Forelimb muscle (tissue), 1 donor: ENCODE data around the gene GCN1. TPM values are rescaled to one million over a fixed set of nuclear protein-coding genes. Genes with fewer than 3 reads are reported as not detected.

ENCODE experiments used
- DNase-seq: peaks from one replicate; pipeline ENCODE4 v3.0.0-alpha.2; 2013; ENCODE audit warnings: low read depth
- polyA plus RNA-seq: library from polyadenylated mRNA; unstranded; fragments of 120-200 nt; gene quantifications from one replicate; pipeline ENCODE4 v1.2.1, GENCODE V29; 2013; ENCODE audit not compliant: insufficient read length

The GCN1 gene
- polyA plus RNA-seq, 1 donor: 37.9 TPM

DNA sequence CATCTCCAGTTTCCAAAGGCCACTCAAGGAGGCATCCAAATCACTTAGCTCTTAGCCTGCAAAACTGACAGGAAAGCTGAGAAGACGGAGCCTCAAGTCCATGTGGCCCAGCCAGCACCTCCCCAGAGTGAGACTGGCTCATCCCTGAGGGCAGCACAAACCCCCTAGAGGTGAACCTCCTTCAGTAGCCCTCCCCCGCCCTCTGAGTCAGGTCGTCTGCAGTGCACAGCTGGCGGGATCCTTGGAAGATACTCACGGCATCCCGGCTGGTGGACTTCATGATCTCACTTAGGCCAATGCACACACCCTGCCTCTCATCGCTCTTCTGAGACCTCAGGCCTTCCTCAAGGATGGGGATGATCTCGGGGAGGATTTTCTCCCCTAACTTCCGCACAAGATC is 53.9 kb downstream of the GCN1 start:
- DNase-seq: no peak

DNA sequence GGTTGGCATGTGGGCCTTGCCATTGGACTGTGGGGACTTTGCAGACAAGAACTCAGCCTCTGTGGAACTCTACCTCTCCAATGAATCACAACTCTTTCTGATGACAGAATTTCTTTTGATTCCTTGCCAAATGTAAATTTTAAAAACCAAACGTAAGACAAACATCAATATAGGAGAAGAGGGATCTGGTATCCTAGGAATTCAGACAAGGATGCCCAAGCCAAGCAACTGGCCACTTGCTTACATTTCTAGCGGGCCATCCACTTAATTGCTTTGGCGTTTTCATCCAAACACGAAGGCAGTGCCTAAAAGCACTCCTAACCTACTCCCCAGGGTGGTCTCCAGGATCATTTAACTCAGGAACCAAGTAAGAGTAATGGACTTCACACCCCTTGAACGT is 54.6 kb downstream of the GCN1 start:
- DNase-seq: no peak

DNA sequence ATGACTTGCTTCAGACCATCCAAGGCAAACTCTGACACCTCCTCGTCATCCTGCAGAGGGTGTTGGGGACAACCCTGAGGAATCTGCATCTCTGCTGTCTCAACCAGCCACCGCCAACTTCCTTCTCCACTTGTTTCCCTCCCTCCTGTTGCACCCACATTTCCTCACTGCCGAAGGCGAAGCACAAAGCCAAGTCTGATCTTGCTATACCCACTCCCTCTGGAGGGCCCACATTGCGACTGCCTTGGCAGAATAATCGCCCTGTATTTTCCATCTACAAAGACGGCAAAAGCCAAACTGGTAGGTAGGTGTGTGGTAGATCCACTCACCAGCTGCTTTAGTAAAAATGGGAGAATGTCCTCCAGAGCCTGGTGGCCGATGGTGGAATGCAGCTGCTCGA is 56.1 kb downstream of the GCN1 start:
- DNase-seq: no peak

DNA sequence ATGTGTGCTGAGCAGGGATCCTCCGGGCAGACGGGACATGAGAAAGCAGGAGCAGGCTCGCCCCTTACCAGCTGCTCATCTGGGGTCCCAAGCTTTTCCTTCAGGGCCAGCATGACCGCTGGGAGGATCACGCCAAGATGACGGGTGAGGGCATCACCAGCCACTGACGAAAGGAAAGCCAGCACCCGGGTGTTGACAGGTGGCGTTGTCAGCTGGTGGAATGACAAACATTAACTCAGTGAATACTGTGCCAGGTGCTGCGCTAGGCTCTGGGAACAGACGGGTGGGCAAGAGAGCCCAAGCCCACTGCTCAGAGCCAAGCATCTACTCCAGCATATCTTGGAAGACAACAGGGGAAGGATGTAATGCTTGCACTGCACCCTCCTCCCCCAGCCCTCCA is 56.7 kb downstream of the GCN1 start:
- no peak for DNase-seq

DNA sequence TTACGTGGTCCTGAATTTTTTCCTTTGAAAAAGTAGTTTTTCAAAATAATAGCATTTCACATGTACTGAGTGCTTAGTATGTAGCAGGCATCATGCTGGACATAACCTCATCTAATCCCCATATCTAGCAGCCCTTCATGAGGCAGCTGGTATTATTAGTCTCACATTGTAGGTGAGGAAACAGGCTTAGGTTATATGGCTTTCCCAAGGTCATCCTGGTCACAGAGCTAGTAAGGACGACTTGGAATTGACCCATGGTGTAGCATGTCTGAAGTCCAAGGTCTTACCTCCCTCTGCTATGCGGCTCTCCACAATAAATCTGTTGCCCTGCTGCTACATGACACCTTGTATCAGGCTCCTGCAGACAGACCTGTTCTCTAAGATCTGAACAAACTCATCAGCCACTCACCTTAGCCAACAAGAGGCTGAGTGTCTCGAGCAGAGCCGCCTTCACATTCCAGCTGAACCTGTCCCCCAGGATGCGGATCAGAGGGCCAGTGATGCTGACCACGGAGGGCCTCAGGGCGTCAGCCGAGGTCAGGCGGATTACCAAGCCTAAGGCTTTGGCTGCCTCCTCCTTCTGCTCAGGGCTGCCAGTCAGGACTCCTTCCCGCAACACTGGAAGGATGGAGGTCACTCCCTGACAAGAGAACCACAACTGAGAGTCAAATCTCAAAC is 58.3 kb downstream of the GCN1 start:
- no peak for DNase-seq

DNA sequence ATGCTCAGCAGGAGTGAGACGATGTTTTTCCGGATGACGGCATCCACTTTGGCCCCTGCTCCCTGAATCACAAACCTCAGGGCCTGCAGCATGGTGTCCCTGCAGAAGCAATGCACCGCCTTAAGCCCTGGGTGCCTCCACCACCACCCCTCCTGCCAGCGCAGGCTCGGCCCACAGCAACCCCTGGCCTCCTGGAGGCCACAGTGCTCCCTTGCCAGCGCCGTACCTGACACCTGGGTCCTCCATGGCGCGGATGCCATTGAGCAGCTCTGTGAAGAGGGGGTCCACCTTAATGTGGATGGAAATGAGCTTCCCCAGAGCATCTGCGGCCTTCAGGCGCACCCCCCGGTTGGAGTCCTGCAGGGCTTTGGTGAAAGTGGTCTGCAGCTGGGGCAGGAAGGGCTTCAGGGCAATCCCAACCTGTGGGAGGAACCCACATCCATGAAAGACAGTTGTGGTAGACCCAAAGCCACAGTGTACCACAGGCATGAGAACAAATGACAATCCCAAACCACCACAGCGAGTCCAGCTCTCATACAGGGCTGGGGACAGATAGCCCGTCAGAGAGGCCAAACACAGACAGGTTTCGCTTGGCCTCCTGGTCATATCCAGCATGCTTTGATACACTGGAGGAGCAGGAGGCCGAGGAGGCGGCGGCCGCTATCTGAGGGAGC is 60.1 kb downstream of the GCN1 start:
- DNase-seq: no peak

DNA sequence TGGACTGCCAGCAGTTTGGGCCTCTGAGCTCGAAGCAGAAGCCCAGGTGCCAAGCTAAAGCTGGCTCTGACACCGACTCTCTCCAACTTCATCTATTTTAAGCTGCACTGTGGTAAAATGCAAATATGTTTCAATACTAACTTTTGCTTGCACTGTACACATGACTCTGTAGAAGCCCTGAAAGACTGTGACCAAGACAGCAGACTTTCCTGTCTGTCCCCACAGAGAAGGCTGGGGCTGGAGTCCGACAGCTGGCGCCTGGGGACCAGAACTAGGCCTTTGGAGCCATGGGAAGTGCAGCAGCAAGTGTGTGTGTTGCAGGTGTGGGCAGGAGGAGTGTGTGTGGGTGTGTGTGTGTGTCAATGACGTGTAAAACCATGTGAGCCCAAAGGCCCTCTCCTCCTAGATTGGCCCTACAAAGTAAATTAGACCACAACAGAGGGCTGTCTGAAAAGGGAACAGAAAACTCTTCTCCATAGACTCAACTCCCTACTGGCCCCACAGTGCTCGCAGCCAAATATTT is 61.6 kb downstream of the GCN1 start:
- no peak for DNase-seq

DNA sequence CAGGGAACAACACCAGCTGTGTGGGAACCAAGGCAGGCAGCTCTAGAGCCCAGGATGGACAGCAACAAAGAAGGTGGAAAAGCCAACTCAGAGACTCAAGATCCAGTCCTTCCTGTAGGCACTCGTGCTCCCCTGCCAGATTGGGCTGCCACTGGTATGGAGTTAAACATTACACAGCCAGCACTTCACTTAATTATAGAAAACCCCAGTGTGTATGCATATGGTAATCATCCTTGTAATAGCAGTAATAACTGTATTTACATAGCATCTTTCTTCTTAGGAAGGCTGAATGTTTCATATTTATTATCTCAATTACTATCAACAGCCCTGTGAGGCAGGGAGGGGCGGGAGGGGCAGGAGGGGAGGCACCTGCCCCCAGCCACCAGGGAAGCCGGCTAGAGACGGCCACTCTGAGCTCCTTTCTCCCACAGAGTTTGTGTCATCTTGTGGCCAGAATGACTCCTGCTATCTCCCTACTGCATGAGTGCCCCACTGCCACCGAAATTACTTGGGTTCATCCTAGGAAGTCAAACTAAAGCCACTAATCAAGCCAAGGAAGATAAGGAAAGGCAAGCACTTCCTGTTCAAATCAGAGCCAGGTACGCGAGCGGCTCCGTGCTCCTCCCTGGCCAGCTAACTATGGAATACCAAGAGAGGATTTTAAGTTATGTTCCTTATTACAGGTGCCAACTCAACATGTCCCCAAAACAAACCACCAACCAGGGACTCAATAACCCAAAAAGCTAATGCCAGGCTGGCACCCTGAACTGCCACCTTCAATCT is 62.3 kb downstream of the GCN1 start:
- DNase-seq: no peak

DNA sequence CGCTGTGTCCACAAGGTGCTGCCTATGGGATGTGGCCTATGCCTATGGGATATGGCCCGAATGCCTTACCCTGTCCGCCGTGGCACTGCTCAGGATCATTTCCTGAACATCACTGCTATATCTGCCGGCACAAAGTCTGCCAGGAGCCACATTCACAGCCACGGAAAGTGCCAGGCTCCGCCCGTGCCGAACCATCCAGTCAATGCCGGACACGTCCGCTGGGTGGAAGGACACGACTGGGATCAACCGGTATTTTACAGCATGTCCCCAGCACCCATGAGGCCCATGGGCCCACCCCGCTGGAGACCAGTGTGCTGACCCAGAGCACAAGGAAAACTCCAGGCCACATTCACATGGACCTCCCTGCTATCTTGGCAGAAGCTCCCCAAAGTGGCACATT is 63.4 kb downstream of the GCN1 start:
- DNase-seq: no peak

DNA sequence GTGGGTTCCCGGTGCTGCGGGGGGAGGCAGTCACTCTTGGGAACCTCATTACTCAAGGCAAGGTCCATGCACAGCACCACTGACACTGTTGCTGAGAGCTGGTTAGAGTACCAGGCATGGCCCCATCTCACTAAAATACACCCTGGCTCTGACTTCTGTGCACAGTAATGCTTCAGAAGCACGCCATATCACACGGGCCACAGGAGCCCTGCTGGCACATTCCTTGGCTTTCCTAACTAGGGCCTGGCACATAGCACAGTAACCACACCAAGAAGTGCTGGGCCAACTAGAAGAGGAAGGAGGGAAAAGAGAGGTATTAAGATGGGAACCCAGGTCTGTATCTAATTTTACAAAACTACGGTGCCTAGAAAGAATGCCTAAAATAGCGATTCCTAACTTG is 64.5 kb downstream of the GCN1 start:
- no peak for DNase-seq

DNA sequence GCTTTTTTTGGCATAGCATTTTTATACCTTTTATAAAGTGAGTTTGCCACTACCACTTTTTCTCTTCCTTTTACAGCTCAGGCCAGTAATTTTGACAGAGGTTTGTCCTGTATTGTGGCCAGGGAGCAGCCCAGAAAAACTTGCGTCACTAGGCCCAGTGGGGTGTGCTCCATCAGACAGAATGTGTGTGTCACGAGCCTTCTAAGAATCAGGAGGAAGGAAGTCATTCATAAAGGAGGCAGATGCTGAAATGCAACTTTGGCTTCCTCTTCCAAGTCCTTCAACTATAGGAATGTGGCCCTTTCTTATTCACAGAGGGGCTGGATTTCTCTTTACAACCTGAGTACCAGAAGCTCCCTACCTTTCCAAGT is 67.9 kb downstream of the GCN1 start:
- no peak for DNase-seq

DNA sequence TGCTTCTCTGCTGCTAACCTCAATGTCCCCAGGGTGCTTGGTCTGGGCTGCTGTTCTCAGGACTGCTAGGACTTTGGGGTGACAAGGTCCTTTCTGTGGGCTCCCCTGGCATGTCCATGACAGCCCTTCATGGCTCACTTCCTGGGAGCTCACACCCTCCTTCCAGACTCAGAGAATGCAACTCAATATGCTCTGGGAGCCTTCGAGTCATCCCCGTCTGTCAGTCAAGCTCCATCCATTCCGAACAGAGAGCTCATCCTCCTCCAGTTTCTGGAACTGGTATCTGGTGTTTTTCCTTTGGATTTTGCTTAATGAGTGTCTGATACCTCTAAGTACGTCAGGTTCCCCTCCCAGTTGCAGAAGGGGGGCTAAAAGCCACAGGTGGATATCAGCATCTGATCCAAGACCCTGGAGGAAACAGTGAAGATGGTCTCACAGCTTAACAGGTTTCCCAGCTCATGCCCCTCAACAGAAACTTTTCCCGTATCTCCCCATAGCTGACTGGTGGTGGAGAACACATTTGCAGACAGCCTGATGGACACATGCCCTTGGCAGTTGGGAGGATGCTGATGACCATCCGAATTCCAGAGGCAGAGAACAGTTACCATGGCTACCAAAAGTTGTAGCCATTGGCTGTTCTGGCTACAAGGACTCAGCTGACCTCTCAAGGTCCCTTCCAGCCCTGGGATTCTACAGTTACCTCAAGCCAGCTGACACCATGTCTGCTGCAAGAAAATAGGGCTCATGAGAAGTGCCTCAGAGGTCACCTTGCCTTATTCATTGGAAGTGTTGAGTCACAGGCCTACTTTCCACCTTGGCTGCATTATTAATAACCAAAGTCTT is 68.5 kb downstream of the GCN1 start:
- no peak for DNase-seq

DNA sequence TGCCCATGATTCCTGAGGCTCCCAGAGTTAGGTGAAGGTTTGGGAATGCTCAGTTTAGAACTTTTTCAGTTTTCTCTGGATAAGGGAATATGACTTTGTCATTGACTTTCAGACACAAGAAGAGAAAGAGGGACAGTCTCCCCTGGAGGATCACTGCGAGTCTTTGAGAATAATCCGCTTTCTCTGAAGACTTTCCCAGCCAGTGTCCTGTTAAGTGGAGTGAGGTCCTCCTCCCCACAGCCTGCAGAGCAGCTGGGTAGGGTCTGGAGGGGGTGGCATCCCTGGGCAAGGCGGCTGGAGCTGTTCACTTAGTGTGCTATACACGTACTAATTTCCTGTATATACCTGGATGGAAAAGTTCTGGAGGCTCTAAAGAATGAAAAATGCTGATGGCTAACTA is 69.5 kb downstream of the GCN1 start:
- DNase-seq: no peak

DNA sequence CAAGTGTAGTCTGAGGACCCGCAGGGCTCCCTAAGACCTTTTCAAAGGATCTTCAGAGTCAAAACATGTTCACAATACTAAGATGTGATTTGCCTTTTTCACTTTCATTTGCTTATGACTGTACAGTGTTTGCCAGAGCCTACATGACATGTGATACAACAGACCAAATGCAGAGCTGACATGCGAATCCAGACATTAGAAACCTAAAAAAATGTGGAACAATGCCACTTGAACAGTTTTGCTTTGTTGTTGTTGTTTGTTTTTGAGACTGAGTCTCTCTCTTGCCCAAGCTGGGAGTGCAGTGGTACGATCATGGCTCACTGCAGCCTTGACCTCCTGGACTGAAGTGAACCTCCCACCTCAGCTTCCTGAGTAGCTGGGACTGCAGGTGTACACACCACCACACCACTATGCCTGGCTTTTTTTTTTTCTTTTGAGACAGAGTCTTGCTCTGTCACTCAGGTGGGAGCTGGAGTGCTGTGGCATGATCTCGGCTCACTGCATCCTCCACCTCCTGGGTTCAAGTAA is 72.7 kb downstream of the GCN1 start:
- DNase-seq: no peak

DNA sequence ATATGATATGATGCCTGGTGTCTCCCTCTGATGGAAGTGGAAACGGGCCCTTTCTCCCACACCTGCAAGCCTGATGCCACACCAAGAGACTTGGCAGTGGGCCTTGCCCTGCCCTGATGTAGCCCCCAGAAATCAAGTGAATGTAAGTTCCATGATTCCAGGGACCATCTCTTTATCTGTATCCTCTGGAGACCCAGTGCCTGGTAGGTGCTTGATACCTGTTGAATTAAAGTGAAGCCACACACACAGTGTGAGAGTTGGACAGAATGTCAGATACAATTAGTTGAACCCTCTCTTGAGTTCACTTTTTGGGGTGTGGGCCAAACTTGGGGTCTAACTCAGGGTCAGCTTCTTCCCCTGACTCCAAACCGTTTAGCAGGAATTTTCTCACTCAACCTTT is 73.2 kb downstream of the GCN1 start:
- DNase-seq: no peak

DNA sequence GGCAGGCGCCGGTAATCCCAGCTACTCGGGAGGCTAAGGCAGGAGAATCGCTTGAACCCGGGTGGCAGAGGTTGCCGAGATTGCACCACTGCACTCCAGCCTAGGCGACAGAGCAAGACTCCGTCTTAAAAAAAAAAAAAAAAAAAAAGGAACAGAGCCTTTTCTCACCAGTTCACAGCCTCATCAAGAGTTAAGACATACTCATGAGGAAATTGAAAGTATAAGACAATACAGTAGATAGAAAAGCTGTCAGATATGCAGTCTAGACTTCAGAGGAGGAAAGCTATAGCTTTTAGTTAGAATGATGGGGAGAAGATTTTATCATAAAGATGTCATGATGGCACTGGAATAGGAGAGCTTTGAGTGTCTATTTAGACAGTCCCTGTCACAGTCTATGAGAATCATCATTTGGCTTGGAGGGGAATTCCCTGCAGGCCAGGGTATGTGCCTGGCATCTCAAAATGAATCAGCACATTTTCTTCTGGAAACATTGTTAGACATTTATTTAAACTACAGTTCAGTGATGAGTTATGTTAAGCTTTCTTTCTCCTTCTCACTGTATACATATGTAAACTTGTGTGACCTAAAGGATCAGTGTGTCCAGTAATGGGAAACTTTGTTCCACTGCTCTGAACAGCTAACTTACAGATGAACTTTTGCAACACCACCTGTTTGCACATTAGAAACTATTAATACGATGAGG is 75.1 kb downstream of the GCN1 start:
- DNase-seq: no peak

DNA sequence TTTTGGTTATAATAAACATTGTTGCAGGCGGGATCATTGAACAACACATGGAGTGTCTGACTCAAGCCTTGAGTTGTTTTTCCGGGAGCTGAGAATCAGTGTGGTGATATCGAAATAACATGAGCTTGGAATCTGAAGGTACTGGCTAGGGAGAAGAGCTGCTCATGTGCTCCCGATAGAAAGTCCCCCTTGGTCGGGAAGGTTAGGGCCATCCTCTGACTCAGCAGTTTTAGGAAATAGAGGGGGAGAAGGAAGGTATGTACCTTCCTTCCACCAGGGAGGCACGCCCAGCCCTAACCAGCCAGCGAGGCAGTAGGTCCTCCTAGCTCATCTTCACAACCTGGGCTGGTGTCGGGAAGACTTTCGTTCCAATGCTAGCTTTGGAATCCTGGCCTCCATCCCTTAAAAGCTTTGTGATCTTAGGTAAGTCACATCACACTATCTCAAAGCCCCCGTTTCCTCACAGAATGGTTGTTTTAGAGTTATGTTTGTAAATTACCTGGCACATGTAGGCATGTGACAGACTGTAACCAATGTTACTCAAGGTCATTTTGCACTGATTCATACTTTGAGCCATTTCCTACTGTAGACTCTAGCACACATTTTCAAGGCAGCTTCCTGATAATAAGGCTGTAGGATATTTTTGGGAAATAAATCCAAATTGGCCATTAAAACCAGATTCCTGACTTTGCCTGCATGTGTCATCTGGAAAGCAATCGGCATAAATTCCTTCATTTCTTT is 76.0 kb downstream of the GCN1 start:
- DNase-seq: no peak

DNA sequence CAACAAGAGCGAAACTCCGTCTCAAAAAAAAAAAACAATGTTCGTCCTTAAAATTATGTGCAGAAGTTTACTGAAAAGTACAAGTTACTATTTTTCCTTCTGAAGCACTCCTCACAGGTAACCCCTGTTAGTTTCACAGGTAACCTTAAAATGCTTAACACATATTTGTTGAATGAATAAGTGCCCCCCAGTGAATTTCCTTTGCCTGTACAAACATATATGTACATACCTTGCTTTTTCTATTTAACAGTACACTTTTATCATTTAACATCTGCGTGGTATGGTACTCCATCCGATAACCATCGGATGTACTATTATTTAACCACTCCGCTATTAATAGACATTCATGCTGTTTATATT is 76.6 kb downstream of the GCN1 start:
- no peak for DNase-seq

DNA sequence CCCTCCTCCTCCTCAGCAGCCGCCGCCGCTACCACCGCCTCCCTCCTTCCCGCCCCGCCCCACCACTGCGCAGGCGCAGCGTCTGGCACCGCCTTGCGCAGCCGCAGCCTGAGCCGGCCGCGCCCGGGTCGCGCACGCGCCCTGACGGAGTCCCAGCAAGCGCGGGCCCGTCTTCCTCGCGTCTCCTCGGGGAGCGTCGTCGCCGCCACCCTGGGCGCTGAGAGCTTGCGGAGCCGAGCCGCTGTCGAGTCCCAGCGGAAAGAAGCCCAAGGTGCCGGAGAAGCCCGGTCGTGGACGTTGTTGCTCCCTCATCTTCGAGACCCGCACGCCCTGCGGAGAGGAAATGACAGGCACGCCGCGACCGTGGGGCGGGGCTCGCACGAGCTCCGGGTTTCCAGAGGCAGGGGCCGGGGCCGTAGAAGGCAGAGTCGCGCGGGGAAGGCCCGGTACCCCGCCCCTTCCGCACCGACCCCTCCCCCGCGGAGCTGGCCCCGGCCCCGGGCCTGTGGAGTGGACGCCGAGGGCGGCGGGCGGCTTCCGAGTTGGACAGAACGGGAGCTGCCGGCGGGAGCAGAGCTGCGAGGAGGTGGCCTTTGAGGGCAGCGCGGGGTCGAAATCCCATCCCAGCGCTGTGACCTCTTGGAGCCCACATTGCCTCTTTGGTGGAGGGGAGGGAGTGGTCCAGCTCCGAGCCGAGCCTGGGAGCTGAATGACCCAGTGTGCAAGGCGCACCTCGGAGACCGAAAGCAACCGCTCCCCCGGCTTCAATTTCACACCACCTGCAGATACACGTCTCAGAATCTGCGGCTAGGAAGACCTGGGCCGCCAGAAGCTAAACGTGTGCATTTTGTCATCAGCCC is 77.5 kb downstream of the GCN1 start:
- peak; percentile 74 for DNase-seq

DNA sequence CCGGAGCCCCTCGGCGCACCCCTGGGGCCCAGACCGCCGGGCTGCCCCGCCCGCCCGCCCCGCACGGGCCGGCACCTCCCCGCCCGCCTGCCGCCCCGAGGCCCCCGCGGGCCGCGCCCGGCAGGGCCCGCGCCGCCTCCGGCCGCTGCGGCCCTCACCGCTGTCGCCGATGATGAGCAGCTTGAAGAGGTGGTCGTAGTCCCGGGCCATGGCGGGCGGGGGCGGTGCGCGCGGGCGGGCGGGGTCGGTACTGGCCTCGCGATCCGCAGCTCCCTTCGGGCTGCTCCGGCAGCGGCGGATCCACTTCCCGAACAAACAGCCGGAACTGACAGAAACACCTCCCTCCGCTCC is 78.1 kb downstream of the GCN1 start, which contains the start of gene RAB35:
Gene RAB35 (minus strand): TSS at position 313 of the 351 bp plus-strand sequence. CDS start 103 bp downstream, at position 210.
- DNase-seq: no peak
